Tibial nerve (tissue), 3 donors: ENCODE measurements around the gene BAAT.

Experiments used
- POLR2A ChIP-seq, 2 donors: fragments of 450-650 bp; IDR thresholded peaks; one replicate each; pipeline ENCODE4 v1.6.1; 2017; ENCODE audit warnings: antibody characterized with exemption in 2 of 2, mild to moderate bottlenecking in 2 of 2, moderate library complexity in 2 of 2
- TF ChIP-seq, protein P1 (sequence below), 5 experiments: fragments of 200-600 bp in 3 of 5; fragments of 450-650 bp in 2 of 5; sonication (generic) in 3 of 5; IDR thresholded peaks; one replicate each; pipeline ENCODE4 v1.5.1; 2016 to 2019; ENCODE audit warnings: antibody characterized with exemption in 5 of 5, mild to moderate bottlenecking in 3 of 5, moderate library complexity in 2 of 5

GRCh38 chr9:101432740-101433139, 47.9 kb upstream of the BAAT start:
- TF ChIP-seq, protein P1, sequence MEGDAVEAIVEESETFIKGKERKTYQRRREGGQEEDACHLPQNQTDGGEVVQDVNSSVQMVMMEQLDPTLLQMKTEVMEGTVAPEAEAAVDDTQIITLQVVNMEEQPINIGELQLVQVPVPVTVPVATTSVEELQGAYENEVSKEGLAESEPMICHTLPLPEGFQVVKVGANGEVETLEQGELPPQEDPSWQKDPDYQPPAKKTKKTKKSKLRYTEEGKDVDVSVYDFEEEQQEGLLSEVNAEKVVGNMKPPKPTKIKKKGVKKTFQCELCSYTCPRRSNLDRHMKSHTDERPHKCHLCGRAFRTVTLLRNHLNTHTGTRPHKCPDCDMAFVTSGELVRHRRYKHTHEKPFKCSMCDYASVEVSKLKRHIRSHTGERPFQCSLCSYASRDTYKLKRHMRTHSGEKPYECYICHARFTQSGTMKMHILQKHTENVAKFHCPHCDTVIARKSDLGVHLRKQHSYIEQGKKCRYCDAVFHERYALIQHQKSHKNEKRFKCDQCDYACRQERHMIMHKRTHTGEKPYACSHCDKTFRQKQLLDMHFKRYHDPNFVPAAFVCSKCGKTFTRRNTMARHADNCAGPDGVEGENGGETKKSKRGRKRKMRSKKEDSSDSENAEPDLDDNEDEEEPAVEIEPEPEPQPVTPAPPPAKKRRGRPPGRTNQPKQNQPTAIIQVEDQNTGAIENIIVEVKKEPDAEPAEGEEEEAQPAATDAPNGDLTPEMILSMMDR (IDR thresholded peaks at IDR 0.05) = no peak
- TF ChIP-seq POLR2A (IDR thresholded peaks at IDR 0.05) = no peak
